GM11168 (cell line): ENCODE results near the gene RBM33.

Source experiments
- in situ Hi-C: fragments of 300-500 bp; cut with MboI; formaldehyde crosslinking; loops from one replicate; pipeline ENCODE4 v1.12.0; 2022; ENCODE audit warnings: low sequenced_read_pairs; ENCODE audit not compliant: unreplicated experiment

Gene RBM33

DNA sequence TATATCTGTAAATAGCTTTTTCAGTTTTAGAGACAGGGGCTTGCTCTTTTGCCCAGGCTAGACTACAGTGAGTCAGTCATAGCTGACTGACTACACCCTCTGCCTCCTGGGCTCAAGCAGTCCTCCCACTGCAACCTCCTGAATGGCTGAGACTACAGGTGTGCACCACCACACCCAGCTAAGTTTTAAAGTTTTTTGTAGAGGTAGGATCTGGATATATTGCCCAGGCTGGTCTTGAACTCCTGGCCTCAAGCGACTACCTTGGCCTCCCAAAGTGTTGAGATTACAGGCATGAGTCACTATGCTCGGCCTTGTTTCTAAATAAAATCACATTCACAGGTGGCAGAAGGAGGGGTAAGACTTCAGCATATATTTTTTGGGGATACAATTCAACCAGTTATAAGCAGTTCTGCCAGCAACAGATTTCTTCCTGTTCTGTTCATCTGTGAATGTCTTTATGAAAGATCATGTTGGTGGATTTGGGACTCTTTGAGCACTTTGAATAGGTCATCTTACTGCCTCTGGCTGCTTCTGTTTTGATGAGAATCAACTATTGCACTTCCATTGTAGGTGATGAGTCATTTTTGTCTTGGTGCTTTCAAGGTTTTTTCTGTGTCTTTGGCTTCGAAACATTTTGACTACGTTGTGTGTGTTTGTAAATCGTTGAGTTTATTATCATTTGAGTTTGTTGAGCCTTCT, 15.7 kb downstream of the RBM33 start:
- in situ Hi-C loops: no loop called here

DNA sequence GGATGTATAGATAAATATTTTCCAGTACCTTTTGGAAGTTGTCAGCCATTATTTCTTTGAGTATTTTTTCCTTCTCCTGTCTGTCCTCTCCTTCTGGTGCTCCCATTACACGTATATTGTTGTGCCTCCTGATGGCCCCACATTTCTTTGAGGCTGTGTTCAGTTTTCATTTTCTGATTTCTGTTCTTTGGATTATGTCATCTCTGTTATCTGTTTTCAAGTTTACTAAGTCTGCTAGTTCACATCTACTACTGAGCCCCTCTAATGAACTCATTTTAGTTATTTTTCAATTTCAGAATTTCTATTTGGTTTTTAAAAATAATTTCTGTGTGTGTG, 16.3 kb downstream of the RBM33 start:
- in situ Hi-C loops: no loop called here

DNA sequence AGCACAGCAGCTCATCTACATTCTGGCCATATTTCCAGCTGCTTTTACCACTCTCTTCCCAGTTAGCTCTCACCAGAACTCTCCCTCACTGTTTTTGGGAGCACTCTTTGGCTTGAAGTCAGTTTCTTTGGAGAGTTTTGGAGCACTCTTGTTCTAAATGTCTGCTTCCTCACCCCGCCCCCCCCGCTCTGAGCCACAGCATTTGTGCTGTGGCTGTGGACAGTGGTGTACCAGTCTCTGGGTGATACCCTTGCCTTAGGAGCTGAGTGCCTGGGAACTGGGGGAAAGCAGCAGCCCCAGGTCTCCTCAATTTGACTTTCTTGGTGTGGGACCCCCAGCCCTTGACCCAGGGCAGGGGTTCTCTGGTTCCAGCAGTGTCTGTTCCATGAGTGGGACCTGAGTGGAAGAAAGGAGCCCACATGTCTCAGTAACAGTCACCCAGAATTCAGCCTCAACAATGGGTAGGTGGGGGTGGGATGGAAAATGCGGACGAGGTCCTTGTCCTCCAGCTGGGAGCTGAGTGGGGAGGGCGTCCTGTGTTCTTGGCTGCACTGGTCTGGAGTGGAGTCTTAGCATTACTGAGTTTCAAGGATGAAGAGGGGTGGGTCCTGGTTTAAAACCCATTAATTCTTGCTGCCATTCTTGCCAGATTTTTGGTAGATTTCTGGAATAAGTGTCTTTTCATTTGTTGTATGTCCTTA, 18.0 kb downstream of the RBM33 start:
- in situ Hi-C loops: no loop called here

DNA sequence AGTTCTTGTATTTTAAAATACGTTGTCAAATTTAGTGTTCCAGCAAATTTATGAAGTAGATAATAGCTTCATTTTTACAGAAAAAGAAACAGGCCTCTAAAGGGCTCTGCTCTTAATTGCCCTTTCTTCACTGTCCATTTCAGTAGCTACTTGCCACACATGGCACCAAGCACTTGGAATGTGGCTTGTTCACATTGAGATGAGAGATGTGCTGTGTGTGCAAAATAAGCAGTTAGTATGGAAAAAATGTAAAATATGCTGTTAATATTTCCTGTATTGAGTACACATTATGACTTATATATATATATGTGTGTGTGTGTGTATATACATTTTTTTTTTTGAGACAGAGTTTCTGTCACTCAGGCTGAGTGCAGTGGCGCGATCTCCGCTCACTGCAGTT, 19.5 kb downstream of the RBM33 start:
- in situ Hi-C loops: no loop called here

DNA sequence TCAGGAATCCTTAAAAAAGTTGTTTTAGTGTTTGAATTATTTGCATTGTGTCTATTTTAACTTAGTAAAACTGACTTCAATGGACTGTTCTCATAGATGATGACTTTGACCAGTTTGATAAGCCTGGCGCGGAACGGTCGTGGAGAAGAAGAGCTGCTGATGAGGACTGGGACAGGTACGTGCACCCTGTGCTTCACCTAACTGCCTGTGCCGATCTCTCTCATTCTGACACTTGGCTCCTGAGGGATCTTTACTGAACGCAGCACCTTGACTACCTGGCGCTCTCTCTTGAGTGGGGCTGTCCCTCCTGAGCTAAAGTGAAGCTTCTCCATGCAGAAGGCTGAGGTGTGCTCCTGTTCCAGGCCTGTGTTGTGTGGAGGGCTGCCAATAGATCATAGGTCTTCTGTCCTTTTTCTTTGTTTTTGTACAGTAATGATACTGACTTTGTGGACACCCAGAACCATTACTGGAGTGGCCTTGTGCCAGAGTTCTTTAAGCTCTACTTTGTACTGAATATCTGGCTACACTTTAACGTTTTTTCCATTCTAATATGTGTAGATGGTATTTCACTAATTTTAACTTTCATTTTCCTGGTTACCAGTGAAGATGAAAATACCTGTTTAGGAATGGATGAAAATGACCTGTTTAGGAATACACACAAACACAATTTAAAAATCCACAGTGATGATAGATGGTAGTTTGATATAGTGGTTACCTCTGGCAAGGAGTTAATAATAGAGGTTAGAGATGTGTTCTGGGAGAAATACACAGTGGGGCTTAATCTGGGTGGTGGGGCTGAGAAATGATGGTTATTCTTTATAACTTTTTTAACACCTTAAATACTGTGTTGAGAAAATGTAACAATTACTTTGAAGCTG, 20.9 kb downstream of the RBM33 start:
- in situ Hi-C loops: no loop called here

DNA sequence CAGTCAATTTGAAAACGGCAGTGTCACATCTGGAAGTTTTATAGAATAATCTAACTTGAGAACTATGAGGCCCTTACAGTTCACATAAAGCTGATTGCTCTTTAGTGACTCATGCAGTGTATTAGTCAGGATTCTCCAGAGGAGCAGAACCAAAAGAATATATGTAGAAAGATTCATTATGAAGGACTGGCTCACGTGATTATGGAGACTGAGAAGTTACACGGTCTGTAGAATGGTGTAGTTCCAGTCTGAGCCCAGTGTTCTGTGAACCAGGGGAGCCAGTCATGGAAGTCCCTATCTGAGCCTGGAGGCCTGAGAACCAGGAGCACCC, 21.5 kb downstream of the RBM33 start:
- in situ Hi-C loops: no loop called here

DNA sequence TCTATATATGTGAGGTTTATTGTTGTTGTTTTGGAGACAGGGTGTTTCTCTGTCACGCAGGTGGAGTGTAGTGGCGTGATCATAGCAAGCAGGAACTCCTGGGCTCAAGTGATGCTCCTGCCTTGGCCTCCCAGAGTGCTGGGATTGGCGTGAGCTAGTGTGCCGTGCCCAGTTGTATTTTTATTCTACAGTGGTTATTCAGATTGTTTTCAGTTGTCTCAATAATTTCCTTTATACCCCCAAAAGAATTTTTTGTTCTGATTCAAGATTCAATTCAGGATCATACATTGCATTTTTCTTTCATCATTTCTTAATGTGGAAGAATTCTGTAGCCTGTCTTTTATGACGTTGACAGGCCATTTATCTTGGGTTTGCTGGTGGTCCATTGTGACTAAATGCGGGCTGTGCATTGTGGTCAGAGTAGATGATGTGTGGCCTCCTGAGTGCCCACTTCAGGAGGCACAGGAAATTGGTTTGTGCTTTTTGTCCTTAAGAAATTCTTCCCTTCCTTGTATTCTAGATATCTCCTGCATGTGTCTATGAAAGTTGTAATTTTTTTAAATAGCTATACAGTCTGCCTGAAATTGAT, 22.9 kb downstream of the RBM33 start:
- in situ Hi-C loops: no loop called here

DNA sequence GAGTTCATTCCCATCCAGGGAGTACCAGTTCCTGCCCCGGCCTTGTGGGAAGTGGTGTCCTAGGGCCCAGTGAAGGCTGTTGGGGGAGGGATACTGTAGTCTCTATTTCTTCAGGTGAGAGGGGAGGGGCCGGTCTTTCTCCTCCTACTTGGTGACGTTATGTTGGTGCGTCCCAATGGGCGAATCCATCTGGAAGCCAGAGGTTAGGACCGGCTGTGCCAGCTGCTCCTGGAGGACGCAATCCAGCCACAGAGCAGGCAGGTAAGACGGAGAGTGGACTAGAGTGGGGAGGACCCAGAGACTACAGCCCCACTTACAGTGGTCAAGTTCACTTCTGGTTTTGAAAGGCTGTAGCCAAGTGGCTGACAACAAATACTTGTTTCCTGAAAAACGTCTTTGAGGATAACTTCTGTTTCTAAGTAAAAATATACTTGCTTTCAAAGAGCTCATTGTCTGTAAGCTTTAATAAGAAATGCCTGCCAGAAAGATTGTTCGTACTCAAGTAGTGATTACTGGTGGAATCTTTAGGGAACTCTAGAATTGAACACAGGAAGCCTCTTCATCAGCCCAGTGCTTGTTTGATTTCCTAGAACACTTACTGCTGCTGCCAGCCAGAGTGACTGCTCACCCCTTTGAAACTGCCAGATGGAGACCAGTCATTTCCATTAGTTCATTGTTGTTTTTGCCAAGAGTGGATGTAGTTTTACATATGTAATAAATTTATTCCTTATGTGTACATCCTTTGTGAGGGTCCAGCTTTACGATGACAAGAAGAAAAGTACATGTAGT, 25.4 kb downstream of the RBM33 start:
- in situ Hi-C loops: no loop called here

DNA sequence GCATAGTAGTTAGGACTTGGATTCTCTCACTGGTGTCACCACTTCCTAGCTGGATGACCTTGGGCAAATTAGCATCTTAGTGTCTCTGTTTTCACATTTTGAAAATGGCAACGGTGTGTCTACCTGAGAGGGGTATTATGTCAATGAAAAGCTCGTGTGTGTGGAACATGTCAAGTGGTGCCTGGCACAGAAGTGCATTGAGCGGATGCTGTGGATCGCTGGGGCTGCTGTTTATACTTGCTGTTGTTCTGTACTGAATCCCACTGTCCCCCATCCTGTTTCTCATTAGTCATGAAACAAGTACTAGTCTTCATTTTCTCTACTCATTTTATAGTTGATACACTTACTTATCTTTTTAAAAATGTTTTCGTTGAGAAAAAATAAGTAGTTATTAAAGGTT, 26.1 kb downstream of the RBM33 start:
- in situ Hi-C loops: no loop called here

DNA sequence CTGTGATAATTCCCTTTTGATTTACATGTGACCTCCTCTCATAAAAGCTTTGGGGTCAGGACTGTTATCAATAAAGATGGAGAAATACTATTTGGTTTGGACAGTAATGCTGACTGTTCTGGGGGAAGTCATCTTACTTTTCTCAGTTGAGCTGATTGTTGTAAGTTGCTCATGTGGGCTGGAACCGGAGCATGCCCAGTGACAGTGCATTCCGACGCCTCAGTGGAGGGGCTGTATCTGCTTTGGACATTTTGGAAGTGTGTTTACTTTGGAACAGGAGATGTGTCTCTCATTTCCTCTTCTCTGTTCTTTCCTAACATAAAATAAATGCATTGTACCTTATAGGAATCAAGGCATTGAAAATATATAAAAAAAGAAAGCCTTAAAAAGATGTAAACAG, 30.1 kb downstream of the RBM33 start:
- in situ Hi-C loops: no loop called here

DNA sequence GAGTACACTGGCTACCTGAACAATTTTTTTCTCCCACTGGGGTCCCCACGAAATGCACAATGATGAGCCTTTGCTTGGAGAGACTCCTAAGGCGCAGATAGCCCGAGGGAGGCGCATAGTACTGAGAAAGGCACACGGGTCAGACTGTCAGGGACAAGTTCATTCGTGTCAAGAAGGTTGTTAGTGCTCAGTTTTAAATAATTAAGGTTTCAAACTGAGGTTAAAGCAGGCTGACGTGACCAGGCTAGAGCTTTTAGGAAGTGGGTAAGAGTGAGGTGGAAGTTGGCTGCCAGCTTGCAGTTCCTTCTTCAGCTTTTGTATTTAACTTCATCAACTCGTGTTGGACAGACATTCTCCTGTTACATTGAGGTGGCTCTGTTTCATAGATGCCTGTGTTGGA, 31.6 kb downstream of the RBM33 start:
- in situ Hi-C loops: no loop called here

DNA sequence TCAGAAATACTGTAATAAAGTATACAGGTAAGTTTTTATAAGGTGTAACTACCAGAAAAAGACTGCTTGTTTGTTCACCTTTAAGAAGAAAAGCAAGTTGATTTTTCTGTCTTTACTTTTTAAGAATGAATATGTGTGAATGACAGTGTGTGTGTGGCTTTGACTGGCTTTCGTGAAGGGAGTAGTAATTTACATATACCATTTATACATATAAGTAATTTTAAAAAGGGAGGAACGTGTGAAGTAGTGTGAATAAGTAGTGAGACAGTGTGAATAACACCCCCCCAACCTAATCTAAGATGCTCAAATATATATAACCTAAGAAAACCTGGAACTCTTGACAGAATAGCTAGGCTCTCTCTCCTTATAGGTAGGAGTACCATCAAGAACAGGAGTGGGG, 33.2 kb downstream of the RBM33 start:
- in situ Hi-C loops: no loop called here

DNA sequence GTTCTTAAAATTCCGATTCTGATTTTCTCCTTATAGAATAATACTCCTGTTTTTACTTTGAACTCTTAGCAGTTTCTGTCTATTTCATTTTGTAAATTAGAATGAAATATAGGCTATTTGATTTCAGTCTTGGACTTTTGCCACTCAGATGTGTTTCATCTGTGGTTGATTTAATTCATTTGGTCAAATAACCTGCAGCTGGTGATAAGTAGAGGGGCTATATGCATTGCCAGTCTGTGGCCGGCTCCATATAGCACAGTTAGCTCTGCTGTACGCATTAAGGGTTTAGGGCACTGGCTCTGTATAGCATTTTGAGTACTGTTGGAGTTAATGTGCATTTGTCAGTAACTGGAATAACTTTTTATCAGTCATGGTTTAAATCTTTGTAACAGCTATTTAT, 35.7 kb downstream of the RBM33 start:
- in situ Hi-C loops: no loop called here

DNA sequence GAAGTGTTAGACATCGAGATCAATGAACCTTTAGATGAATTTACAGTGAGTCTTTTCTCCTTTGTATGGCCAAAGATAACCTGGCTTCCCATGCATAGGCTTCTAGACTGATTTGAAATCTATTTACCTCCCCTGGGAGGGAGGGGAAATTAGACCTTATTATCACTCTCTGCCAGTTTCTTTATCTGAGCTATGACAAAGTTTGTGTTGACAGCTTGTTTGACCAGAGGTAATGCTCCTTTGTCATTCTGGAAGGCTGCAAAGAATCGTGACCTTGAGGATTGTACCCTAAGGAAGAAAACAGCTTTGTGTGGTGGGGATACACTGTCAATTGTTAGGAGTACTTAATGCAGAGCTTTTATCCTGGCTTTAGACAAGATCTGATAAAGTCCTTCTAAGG, 36.4 kb downstream of the RBM33 start:
- in situ Hi-C loops: no loop called here

DNA sequence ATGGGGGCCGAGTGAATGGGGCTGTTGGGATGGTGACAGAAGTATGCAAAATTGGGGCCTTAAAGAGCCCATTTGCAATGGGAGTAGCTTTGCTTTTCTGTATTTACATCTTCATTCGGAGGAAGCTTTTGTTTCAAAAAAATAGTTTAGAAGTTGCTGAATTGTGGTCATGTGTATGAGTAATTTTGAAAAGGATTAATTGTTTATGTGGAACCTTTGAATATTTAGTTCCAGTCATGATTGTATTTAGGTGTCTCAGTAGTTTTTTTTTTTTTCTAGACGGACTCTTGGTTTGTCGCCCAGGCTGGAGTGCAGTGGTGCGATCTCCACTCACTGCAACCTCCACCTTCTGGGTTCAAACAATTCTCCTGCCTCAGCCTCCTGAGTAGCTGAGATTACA, 37.2 kb downstream of the RBM33 start:
- in situ Hi-C loops: no loop called here

DNA sequence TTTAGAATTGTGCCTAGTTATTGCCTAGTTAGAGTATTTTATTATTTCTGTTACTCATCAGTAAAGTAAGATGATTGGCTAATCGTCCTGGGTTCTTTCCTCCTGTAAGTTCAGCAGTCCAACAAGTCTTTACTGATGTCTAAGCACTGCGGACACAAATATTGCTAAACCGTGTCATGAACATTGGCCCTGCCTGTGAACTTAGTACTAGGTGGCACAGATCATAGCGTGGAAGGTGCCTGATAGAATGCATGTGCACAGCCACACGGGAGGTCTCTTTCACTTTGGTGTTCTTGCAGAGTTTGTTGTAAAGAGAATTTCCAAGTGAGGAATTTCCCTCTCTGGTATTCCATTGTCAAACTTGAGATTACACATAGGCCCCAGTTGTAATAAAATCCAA, 38.0 kb downstream of the RBM33 start:
- in situ Hi-C loops: no loop called here

DNA sequence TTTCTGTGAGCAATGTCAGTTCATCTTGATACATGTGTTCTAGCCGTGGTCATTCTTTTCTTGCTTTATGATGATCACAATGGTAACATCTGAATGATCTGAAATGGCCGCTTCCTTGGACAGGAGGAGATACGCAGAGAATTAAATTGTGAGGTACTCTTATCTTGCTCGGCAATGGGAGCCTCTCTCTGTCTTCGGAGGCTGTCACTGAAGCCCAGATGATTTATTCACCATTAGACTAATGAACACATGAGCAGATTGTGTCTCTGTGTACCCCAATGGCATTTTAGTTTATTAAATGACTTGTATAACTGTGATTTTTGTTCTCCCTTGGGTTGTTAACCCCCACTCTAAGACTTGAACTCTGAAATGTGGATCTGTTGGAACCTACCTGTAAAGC, 38.6 kb downstream of the RBM33 start:
- in situ Hi-C loops: no loop called here

DNA sequence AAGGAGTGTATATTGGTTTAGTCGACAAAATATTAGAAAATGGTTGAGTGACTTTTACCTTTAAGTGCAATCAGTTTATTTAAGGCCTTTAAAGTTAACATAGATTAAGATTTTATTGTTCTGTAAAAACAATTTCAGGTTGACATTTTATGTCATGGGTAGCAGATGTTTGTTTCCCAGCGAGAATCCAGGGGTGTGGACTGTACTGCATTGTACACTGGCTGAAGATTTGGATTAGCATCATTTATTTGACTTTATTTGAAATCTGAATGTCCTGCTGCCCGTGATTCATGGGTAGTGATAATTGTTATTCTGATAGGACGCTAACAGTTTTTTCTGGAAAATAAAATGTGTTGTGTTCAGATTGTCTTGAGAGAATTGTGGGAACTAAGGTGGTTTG, 39.3 kb downstream of the RBM33 start:
- in situ Hi-C loops: no loop called here

DNA sequence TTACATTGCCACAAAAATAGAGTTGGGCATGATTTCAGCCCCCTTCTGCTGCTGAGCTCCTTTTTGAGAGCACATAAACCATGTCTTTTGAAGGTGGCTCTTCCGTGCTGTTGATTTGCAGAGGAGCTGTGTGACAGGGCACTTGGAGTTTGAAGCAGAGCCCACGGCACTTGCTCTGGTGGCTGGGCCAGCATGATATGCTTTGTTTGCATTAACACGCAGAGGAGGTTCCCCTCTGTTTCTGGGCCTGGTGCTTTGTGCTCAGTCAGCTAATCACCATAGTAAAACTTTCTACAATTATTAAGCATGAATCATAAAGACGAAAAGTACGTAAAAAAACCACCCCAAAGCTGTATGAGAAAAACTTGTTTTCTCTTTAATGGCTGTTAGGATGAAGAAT, 40.1 kb downstream of the RBM33 start:
- in situ Hi-C loops: no loop called here

DNA sequence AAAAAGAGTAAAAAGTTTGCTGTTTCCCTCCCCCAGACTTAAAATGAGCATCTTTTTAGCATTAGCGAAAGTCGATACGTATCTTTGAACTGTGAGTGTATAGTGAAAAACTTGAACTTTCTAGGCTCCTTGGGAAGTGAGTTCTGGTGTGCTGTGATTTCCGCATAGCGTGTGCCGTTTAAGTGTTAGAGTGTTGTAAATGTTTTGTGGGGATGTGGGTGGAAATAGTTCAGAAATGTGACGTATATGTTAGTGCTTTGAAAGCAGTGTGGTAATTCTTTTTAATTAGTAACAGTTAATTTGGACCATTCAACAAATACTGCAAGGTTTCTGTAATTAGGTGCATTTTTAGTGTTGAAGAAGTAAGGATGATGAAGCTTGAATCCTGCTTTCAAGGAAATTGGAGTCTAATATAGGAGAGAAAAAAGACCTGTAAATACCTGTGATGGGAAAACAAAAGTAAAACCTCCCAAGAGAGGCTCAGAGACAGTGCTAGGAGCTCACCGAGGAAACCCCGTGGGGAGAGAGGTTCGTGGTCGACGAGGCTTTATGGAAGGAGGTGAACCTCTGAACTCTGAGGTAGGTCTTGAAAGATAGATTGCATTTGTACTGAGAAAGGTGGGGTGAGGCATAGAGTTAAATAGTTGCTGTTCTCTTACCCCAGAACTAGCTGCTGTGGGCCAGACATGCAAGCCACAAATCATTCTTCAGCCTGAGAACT, 40.8 kb downstream of the RBM33 start:
- in situ Hi-C loops: no loop called here
